Measurements from ENCODE around the gene CLDN10. TPM values are rescaled to one million over a fixed set of nuclear protein-coding genes. Genes with fewer than 3 reads are reported as not detected.

CLDN10 gene
- total RNA-seq: not detected in 2 replicates

DNA sequence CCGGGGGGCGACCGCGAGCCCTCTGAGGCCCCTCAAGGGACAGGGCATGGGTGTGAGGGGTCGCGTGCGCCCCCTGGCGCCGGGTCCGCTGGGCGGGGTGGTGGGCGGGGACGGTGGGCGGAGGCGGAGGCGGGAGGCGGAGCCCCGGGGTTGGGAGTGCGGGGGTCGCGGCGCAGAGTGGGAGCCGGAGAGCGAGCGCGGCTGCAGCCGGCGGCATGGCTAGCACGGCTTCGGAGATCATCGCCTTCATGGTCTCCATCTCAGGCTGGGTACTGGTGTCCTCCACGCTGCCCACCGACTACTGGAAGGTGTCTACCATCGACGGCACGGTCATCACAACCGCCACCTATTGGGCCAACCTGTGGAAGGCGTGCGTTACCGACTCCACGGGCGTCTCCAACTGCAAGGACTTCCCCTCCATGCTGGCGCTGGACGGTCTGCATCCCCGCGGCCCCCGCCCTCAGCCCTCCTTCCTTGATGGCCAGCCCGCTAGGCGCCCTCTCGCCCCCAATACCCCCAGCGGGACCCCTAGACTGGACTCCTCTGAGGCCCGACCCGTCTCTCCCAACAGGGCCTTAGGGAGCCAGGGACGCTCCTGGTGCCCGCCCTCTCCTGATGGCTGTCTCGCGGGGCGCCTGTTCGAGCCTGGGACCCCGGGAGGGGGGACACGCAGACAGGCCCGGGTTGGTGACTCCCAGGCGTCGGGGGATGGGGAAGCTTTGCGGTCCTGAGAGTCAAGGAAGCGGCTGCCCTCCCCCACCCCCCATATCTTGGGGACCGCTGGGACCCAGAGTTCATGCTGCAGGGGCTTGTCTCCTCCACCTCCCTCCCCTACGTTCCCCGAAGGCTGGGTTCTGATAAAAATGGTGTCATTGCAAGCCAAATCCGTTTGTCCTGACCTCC lies at the start of gene CLDN10:
CLDN10 (plus strand) TSS at position 182 of the 903 bp plus-strand sequence; CDS start at position 216, 34 bp downstream.

Other genes starting within 250 kb of the CLDN10 start
- 22.5 and 34.1 TPM in 2 replicates for gene DZIP1, start 92.0 kb downstream of the CLDN10 start, total RNA-seq
- gene DNAJC3, start 124.4 kb downstream of the CLDN10 start, total RNA-seq: 61.0 and 66.2 TPM in 2 replicates